PC-3 (cell line): ENCODE results near the gene ISG20L2. TPM values are rescaled to one million over a fixed set of nuclear protein-coding genes. Genes with fewer than 3 reads are reported as not detected.

Source experiments
- ATAC-seq: fragments of 200-7000 bp; cut with Tn5 transposase; 2 replicates; pipeline ENCODE4 v1.9.1; 2020; ENCODE audit warnings: mild to moderate bottlenecking, moderate library complexity
- BruUV-seq: library from RNA; stranded (reverse); fragments of 400-500 nt; replicated peaks from 2 replicates; lab custom pipeline; 2021; lab: Mats Ljungman, UMichigan
- CTCF ChIA-PET: fragments of 300-600 bp; sonication (Branson Sonifier 250); formaldehyde crosslinking; loops from one replicate; lab custom pipeline; 2022; ENCODE audit warnings: antibody characterized with exemption; lab: Charles Lee
- POLR2A ChIA-PET: fragments of 300-600 bp; sonication (Branson Sonifier 250); formaldehyde crosslinking; loops from one replicate; lab custom pipeline; 2022; ENCODE audit warnings: antibody characterized with exemption; ENCODE audit not compliant: unreplicated experiment; lab: Charles Lee
- DNase-seq: peaks from one replicate; pipeline ENCODE4 v3.0.0-alpha.2; 2015
- H2AFZ ChIP-seq: fragments of 300-600 bp; sonication (generic); 2 replicates; pipeline ENCODE4 v1.6.0; 2016; ENCODE audit warnings: antibody characterized with exemption, low read length
- H3F3A ChIP-seq: fragments of 300-600 bp; sonication (generic); one replicate; pipeline ENCODE4 v1.6.0; 2017; ENCODE audit warnings: antibody characterized with exemption, low read length, control low read depth, mild to moderate bottlenecking; ENCODE audit not compliant: unreplicated experiment
- H3K27ac ChIP-seq: fragments of 300-600 bp; sonication (generic); 2 replicates; pipeline ENCODE4 v1.5.1; 2016; ENCODE audit warnings: mild to moderate bottlenecking, low read length
- H3K27me3 ChIP-seq: fragments of 300-600 bp; sonication (generic); 2 replicates; pipeline ENCODE4 v1.6.1; 2016; ENCODE audit warnings: low read length, mixed read lengths
- H3K36me3 ChIP-seq: fragments of 300-600 bp; sonication (generic); 2 replicates; pipeline ENCODE4 v1.6.1; 2016; ENCODE audit warnings: low read depth, mixed run types, low read length, mixed read lengths
- H3K4me1 ChIP-seq: fragments of 300-600 bp; sonication (generic); 2 replicates; pipeline ENCODE4 v1.5.1; 2016; ENCODE audit warnings: low read length; ENCODE audit not compliant: insufficient read depth
- H3K4me2 ChIP-seq: fragments of 300-600 bp; sonication (generic); 2 replicates; pipeline ENCODE4 v1.6.0; 2016; ENCODE audit warnings: low read length
- H3K4me3 ChIP-seq: fragments of 300-600 bp; sonication (generic); 2 replicates; pipeline ENCODE4 v1.5.1; 2016; ENCODE audit warnings: mild to moderate bottlenecking, low read length, mixed read lengths
- H3K79me2 ChIP-seq: fragments of 300-600 bp; sonication (generic); 2 replicates; pipeline ENCODE4 v1.6.1; 2017; ENCODE audit warnings: low read length, mixed read lengths
- H3K9ac ChIP-seq: fragments of 300-600 bp; sonication (generic); 2 replicates; pipeline ENCODE4 v1.6.0; 2016; ENCODE audit warnings: mild to moderate bottlenecking, low read length
- H3K9me2 ChIP-seq: fragments of 300-600 bp; sonication (generic); replicated peaks from 2 replicates; pipeline ENCODE4 v1.6.1; 2016; ENCODE audit warnings: mixed run types, low read length, mixed read lengths
- H3K9me3 ChIP-seq: fragments of 300-600 bp; sonication (generic); 2 replicates; pipeline ENCODE4 v1.6.1; 2016; ENCODE audit warnings: low read length, mixed read lengths
- H4K20me1 ChIP-seq: fragments of 300-600 bp; sonication (generic); 2 replicates; pipeline ENCODE4 v1.6.1; 2016; ENCODE audit warnings: low read length, mixed read lengths
- CTCF ChIP-seq: fragments of 300-600 bp; sonication (generic); conservative IDR thresholded peaks from 2 replicates; pipeline ENCODE4 v1.5.1; 2017; ENCODE audit warnings: antibody characterized with exemption, low read depth, mild to moderate bottlenecking, low read length
- EZH2 ChIP-seq: fragments of 300-600 bp; sonication (generic); IDR thresholded peaks from one replicate; pipeline ENCODE4 v1.6.1; 2017; ENCODE audit warnings: antibody characterized with exemption, mild to moderate bottlenecking, low read length; ENCODE audit not compliant: unreplicated experiment
- EZH2phosphoT487 ChIP-seq: fragments of 300-600 bp; sonication (generic); IDR thresholded peaks from 2 replicates; pipeline ENCODE4 v1.6.1; 2018; ENCODE audit warnings: mild to moderate bottlenecking, antibody characterized with exemption, low read length, borderline replicate concordance
- intact Hi-C: fragments of 100-400 bp; cut with micrococcal nuclease; formaldehyde crosslinking; loops from 2 replicates; pipeline ENCODE4 v1.9.0; 2023
- total RNA-seq: library from RNA; depleted of rRNA; stranded (reverse); fragments of >200 nt; gene quantifications from 2 replicates; pipeline ENCODE4 v1.2.3, GENCODE V29; 2014

Gene ISG20L2
- total RNA-seq, 1 experiment from 2014 or later: 39.2 TPM

GRCh38 chr1:156740741-156741480 lies 12.3 kb upstream of the ISG20L2 start, which contains the start of gene MRPL24:
Gene MRPL24 (minus strand): TSS chr1:156741088. CDS start chr1:156738704, 2,384 bp downstream.
- CTCF ChIA-PET: interaction anchor here (0.6 to 1.6 kb wide), 7 partner anchors 12 to 119 kb away, joined by 3 to 11 read pairs (median 4); partner anchors contain the start of genes ISG20L2, METTL25B, NES and PRCC
- Histone ChIP-seq H3K4me2 (peak within 1 kb of the TSS; percentile 90), H3K4me1 (peaks cover 22% of the 10 kb centered on the region), H3K9me2 (no peaks in the 10 kb centered on the region), H4K20me1 (no peaks in the 10 kb centered on the region), H3K79me2 (peaks cover 45% of the 10 kb centered on the region), H3K9ac (peak within 1 kb of the TSS; percentile 94), H3F3A (peaks cover 17% of the 10 kb centered on the region), H3K27ac (peak within 1 kb of the TSS; percentile 61), H2AFZ (peak within 1 kb of the TSS; percentile 74), H3K9me3 (no peaks in the 10 kb centered on the region), H3K27me3 (no peaks in the 10 kb centered on the region), H3K4me3 (peak within 1 kb of the TSS; percentile 78), H3K36me3 (peaks cover 42% of the 10 kb centered on the region)
- DNase-seq: peak; percentile 99
- POLR2A ChIA-PET: interaction anchor here (0.6 to 1.7 kb wide), 9 partner anchors 11 to 141 kb away, joined by 3 to 28 read pairs (median 5); partner anchors contain the start of genes HDGF, ISG20L2, METTL25B and PRCC
- no peak for TF ChIP-seq CTCF
- TF ChIP-seq EZH2: no peak
- TF ChIP-seq EZH2phosphoT487: no peak
- TSS peak; percentile 22 for BruUV-seq
- intact Hi-C loops: loop anchor here (1.0 kb wide), 2 partner anchors 13 to 26 kb away; partner anchors contain the start of genes ISG20L2, METTL25B and PRCC
- peak; percentile 89 for ATAC-seq

GRCh38 chr1:156740237-156740740 lies 11.7 kb upstream of the ISG20L2 start:
- H3K9me3 ChIP-seq: no peaks in the 10 kb centered on the region
- no peaks in the 10 kb centered on the region for H3K9me2 ChIP-seq
- no peaks in the 10 kb centered on the region for H4K20me1 ChIP-seq
- peak overlapping the region; percentile 90 for H3K4me2 ChIP-seq
- peaks cover 39% of the 10 kb centered on the region for H3K79me2 ChIP-seq
- no peaks in the 10 kb centered on the region for H3K27me3 ChIP-seq
- H3K9ac ChIP-seq: peak overlapping the region; percentile 94
- peak overlapping the region; percentile 61 for H3K27ac ChIP-seq
- POLR2A ChIA-PET: interaction anchor here (0.9 to 1.7 kb wide), 5 partner anchors 12 to 37 kb away, joined by 4 to 28 read pairs (median 7); partner anchors contain the start of genes ISG20L2, METTL25B and PRCC
- CTCF ChIA-PET: interaction anchor here (0.6 to 1.6 kb wide), 4 partner anchors 14 to 63 kb away, joined by 3 to 11 read pairs (median 8); partner anchors contain the start of genes NES and PRCC
- BruUV-seq: no TSS peak
- peak overlapping the region; percentile 78 for H3K4me3 ChIP-seq
- ATAC-seq (peak; percentile 5), DNase-seq (peak; percentile 38)
- H2AFZ ChIP-seq: peak overlapping the region; percentile 74
- peaks cover 12% of the 10 kb centered on the region for H3F3A ChIP-seq
- peaks cover 16% of the 10 kb centered on the region for H3K4me1 ChIP-seq
- intact Hi-C loops: no loop called here
- TF ChIP-seq EZH2: no peak
- no peak for TF ChIP-seq CTCF
- TF ChIP-seq EZH2phosphoT487: no peak
- H3K36me3 ChIP-seq: peaks cover 36% of the 10 kb centered on the region
